ENCODE results near the gene DFFB. TPM values are rescaled to one million over a fixed set of nuclear protein-coding genes. Genes with fewer than 3 reads are reported as not detected.
A peak's percentile ranks its signal among the peaks of the same experiment; 100 is the strongest.

The DFFB gene
- total RNA-seq, 1 experiment from 2014 or later = 4.8 TPM

DNA sequence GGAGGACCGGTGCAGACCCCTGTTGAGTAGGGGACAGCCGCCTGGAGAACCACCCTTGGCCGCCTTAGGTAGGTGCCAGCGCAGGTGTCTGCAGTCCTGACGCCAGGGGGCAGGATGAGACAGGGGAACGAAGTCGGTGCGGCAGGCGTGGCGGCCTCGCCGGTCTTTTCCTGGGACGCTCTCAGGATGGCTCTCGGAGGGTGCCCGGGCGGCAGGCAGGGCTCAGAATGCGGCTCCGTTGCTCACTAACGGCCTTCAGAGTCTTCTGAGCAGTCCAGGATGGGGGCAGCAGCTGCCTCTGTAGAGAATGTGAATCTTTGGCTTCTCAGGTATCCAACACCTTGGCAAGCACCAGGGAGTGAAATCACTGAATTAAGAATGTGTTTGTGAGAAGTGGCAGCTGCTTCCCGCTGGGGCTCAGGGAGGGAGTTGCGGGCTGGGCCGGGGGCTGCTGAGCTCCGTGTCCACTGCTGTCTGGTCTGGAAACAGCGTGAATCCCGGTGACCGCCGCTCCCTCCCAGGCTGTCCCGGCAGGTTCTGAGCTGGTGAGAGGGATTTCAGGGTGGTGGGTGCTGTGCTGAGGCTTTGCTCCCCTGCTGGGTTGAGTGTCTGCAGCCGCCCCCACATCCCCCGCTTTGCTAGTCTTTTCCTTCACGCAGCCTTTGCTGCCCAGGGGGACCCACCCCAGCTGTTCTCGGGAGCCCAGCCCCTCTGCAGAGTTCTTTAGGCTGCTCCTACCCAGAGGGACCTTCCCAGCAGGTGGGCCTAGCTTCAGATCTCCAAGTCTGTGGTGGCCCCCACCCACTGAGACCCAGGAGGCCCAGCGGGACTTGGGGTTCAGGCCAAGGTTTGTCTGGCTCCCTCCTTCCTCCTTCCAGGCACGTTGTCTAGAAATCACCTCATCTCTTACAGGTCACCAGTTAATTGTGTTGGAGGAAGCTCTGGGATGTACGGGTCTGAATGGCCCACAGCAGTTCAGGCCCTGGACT, 53.9 kb downstream of the DFFB start:
- DNase-seq (ENCODE audit: unreplicated experiment) = peak; percentile 77
- POLR2A ChIA-PET = no interaction called here

GRCh38 chr1:3911981-3912808, 54.9 kb downstream of the DFFB start:
- peaks cover 5% of the 10 kb centered on the region for H3K4me1 Mint-ChIP-seq (ENCODE audit: insufficient read depth, unreplicated experiment)
- H3K9me3 Mint-ChIP-seq (ENCODE audit: unreplicated experiment) = no peaks in the 10 kb centered on the region
- no TSS peak for BruUV-seq (replicated peaks)
- no peaks in the 10 kb centered on the region for H3K36me3 Mint-ChIP-seq (ENCODE audit: insufficient read depth, unreplicated experiment)
- CTCF ChIA-PET = interaction anchor here (0.6 to 1.4 kb wide), 7 partner anchors 8 to 1833 kb away, joined by 3 to 9 read pairs (median 3); no protein-coding TSS in a partner anchor
- TF ChIP-seq, protein P1, sequence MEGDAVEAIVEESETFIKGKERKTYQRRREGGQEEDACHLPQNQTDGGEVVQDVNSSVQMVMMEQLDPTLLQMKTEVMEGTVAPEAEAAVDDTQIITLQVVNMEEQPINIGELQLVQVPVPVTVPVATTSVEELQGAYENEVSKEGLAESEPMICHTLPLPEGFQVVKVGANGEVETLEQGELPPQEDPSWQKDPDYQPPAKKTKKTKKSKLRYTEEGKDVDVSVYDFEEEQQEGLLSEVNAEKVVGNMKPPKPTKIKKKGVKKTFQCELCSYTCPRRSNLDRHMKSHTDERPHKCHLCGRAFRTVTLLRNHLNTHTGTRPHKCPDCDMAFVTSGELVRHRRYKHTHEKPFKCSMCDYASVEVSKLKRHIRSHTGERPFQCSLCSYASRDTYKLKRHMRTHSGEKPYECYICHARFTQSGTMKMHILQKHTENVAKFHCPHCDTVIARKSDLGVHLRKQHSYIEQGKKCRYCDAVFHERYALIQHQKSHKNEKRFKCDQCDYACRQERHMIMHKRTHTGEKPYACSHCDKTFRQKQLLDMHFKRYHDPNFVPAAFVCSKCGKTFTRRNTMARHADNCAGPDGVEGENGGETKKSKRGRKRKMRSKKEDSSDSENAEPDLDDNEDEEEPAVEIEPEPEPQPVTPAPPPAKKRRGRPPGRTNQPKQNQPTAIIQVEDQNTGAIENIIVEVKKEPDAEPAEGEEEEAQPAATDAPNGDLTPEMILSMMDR (IDR thresholded peaks at IDR 0.05; ENCODE audit: unreplicated experiment) = no peak
- peaks cover 10% of the 10 kb centered on the region for H3K27me3 Mint-ChIP-seq (ENCODE audit: insufficient read depth, unreplicated experiment)
- no peak overlapping the region for H3K4me3 Mint-ChIP-seq (ENCODE audit: unreplicated experiment)
- DNase-seq (ENCODE audit: unreplicated experiment) = no peak
- no peak overlapping the region for H3K27ac Mint-ChIP-seq (ENCODE audit: low read depth, unreplicated experiment)
- intact Hi-C loops (cut with micrococcal nuclease) = loop anchor here (5.0 to 10.0 kb wide), 3 partner anchors 913 to 1840 kb away; no protein-coding TSS in a partner anchor
- POLR2A ChIA-PET = no interaction called here

More for the DNA sequence above, 53.9 kb downstream of the DFFB start:
- TF ChIP-seq, protein P1 (IDR thresholded peaks at IDR 0.05; ENCODE audit: unreplicated experiment) = peak; percentile 90
- Mint-ChIP-seq H3K9me3 (ENCODE audit: unreplicated experiment) (no peaks in the 10 kb centered on the region), H3K27ac (ENCODE audit: low read depth, unreplicated experiment) (no peak overlapping the region), H3K27me3 (ENCODE audit: insufficient read depth, unreplicated experiment) (peaks cover 4% of the 10 kb centered on the region), H3K4me3 (ENCODE audit: unreplicated experiment) (peak overlapping the region; percentile 33), H3K4me1 (ENCODE audit: insufficient read depth, unreplicated experiment) (peaks cover 5% of the 10 kb centered on the region), H3K36me3 (ENCODE audit: insufficient read depth, unreplicated experiment) (peaks cover 4% of the 10 kb centered on the region)
- CTCF ChIA-PET = interaction anchor here (0.6 to 1.4 kb wide), 17 partner anchors 9 to 1801 kb away, joined by 3 to 9 read pairs (median 3); no protein-coding TSS in a partner anchor
- no TSS peak for BruUV-seq (replicated peaks)
- intact Hi-C loops (cut with micrococcal nuclease) = loop anchor here (5.0 to 10.0 kb wide), 3 partner anchors 914 to 1841 kb away; no protein-coding TSS in a partner anchor

- TF ChIP-seq, protein P1 (IDR thresholded peaks at IDR 0.05; ENCODE audit: unreplicated experiment) = no peak
- Mint-ChIP-seq H3K27ac (ENCODE audit: low read depth, unreplicated experiment) (no peak overlapping the region), H3K9me3 (ENCODE audit: unreplicated experiment) (no peaks in the 10 kb centered on the region), H3K36me3 (ENCODE audit: insufficient read depth, unreplicated experiment) (no peaks in the 10 kb centered on the region), H3K4me3 (ENCODE audit: unreplicated experiment) (no peak overlapping the region), H3K27me3 (ENCODE audit: insufficient read depth, unreplicated experiment) (peaks cover 11% of the 10 kb centered on the region), H3K4me1 (ENCODE audit: insufficient read depth, unreplicated experiment) (peaks cover 5% of the 10 kb centered on the region)
- CTCF ChIA-PET = interaction anchor here (0.6 to 1.1 kb wide), 4 partner anchors 496 to 1981 kb away, joined by 3 to 6 read pairs (median 3); no protein-coding TSS in a partner anchor
- BruUV-seq (replicated peaks) = no TSS peak
- intact Hi-C loops (cut with micrococcal nuclease) = loop anchor here (5.0 to 10.0 kb wide), 3 partner anchors 912 to 1839 kb away; no protein-coding TSS in a partner anchor
- POLR2A ChIA-PET = no interaction called here
- DNase-seq (ENCODE audit: unreplicated experiment) = no peak
These were observed 55.8 kb downstream of the DFFB start for GRCh38 chr1:3912809-3913685.

Data from MCF 10A (cell line).